ENCODE results near the gene DGKE.

DGKE gene

GRCh38 chr17:56851008-56851407 lies 17.1 kb downstream of the DGKE start:
- DNase-seq = no peak

GRCh38 chr17:56861899-56862298 lies 27.9 kb downstream of the DGKE start:
- no peak for DNase-seq

- no peak for DNase-seq
These were observed 30.0 kb downstream of the DGKE start for GRCh38 chr17:56863974-56864373.

- DNase-seq = no peak
These were observed 32.1 kb downstream of the DGKE start for GRCh38 chr17:56866076-56866475.

GRCh38 chr17:56866496-56866895 lies 32.5 kb downstream of the DGKE start:
- no peak for DNase-seq

- DNase-seq = no peak
These were observed 34.0 kb downstream of the DGKE start for GRCh38 chr17:56867948-56868376.

- no peak for DNase-seq
These were observed 34.8 kb downstream of the DGKE start for GRCh38 chr17:56868716-56869115.

GRCh38 chr17:56870081-56870651 lies 36.2 kb downstream of the DGKE start:
- no peak for DNase-seq

GRCh38 chr17:56876766-56877179 lies 42.8 kb downstream of the DGKE start:
- DNase-seq = no peak

- DNase-seq = no peak
These were observed 45.3 kb downstream of the DGKE start for GRCh38 chr17:56879280-56879679.

GRCh38 chr17:56880133-56880532 lies 46.2 kb downstream of the DGKE start:
- DNase-seq = no peak

GRCh38 chr17:56880571-56880970 lies 46.6 kb downstream of the DGKE start:
- DNase-seq = no peak

- DNase-seq = no peak
These were observed 47.8 kb downstream of the DGKE start for GRCh38 chr17:56881685-56882295.

GRCh38 chr17:56883616-56884015 lies 49.7 kb downstream of the DGKE start:
- no peak for DNase-seq

GRCh38 chr17:56884483-56885311 lies 50.7 kb downstream of the DGKE start:
- no peak for DNase-seq

GRCh38 chr17:56885312-56885657 lies 51.3 kb downstream of the DGKE start:
- DNase-seq = no peak

GRCh38 chr17:56886288-56886731 lies 52.4 kb downstream of the DGKE start:
- no peak for DNase-seq

GRCh38 chr17:56887105-56887504 lies 53.2 kb downstream of the DGKE start:
- DNase-seq = no peak

- no peak for DNase-seq
These were observed 53.9 kb downstream of the DGKE start for GRCh38 chr17:56887552-56888467.

GRCh38 chr17:56890390-56890789 lies 56.4 kb downstream of the DGKE start:
- no peak for DNase-seq

GRCh38 chr17:56890906-56891674 lies 57.1 kb downstream of the DGKE start:
- DNase-seq = no peak

GRCh38 chr17:56891751-56892150 lies 57.8 kb downstream of the DGKE start:
- DNase-seq = peak; percentile 45
